Astrocyte of the cerebellum (primary cell): ENCODE data around the gene WDR33.
"Not testable (repeated sequence)": the region's sequence is repeated elsewhere in the genome, so short reads cannot be mapped to it uniquely, and the experiment has no call there.

ENCODE experiments used
- DNase-seq: peaks from one replicate; pipeline ENCODE4 v3.0.0-alpha.2; 2011; ENCODE audit warnings: low read depth
- H3K4me3 ChIP-seq: 2 replicates; pipeline ENCODE4 v1.5.1; 2011; ENCODE audit warnings: mild to moderate bottlenecking, low read depth, low read length, moderate library complexity
- CTCF ChIP-seq: IDR thresholded peaks from 2 replicates; pipeline ENCODE4 v1.5.1; 2012; ENCODE audit warnings: low read length, low read depth, moderate library complexity, mild to moderate bottlenecking; ENCODE audit errors: missing control alignments
- in situ Hi-C: cut with HindIII; loops from 2 replicates; pipeline ENCODE4 v1.10.0; 2017; ENCODE audit warnings: low sequenced_read_pairs

The WDR33 gene

GRCh38 chr2:127796389-127796788 lies 14.6 kb downstream of the WDR33 start:
- DNase-seq = no peak
- in situ Hi-C loops = no loop called here
- no peak for TF ChIP-seq CTCF
- H3K4me3 ChIP-seq = no peak overlapping the region

- in situ Hi-C loops, DNase-seq, H3K4me3 ChIP-seq: not testable (repeated sequence)
Observed at GRCh38 chr2:127794901-127795300, 16.1 kb downstream of the WDR33 start.

GRCh38 chr2:127792805-127793204 lies 18.2 kb downstream of the WDR33 start:
- H3K4me3 ChIP-seq = no peak overlapping the region
- no peak for TF ChIP-seq CTCF
- in situ Hi-C loops = no loop called here
- DNase-seq = no peak

GRCh38 chr2:127790694-127791529 lies 20.1 kb downstream of the WDR33 start:
- no peak for DNase-seq
- in situ Hi-C loops = no loop called here
- H3K4me3 ChIP-seq = no peak overlapping the region
- no peak for TF ChIP-seq CTCF

- no peak for DNase-seq
- in situ Hi-C loops = no loop called here
- TF ChIP-seq CTCF = no peak
- no peak overlapping the region for H3K4me3 ChIP-seq
Observed at GRCh38 chr2:127786048-127786809, 24.7 kb downstream of the WDR33 start.

- DNase-seq = no peak
- in situ Hi-C loops = no loop called here
- no peak for TF ChIP-seq CTCF
- no peak overlapping the region for H3K4me3 ChIP-seq
Observed at GRCh38 chr2:127784965-127785518, 25.9 kb downstream of the WDR33 start.

- H3K4me3 ChIP-seq = no peak overlapping the region
- in situ Hi-C loops = no loop called here
- DNase-seq = no peak
- TF ChIP-seq CTCF = no peak
Observed at GRCh38 chr2:127783101-127783500, 27.9 kb downstream of the WDR33 start.
